Loucy (cell line): ENCODE results near the gene TOGARAM2.

ENCODE experiments used
- H2AFZ ChIP-seq: fragments of 200-600 bp; sonication (generic); 2 replicates; pipeline ENCODE4 v1.6.0; 2016; ENCODE audit warnings: antibody characterized with exemption, mild to moderate bottlenecking, low read length, moderate library complexity
- H3F3A ChIP-seq: fragments of 200-600 bp; 2 replicates; pipeline ENCODE4 v1.6.0; 2016; ENCODE audit warnings: antibody characterized with exemption, low read depth, mild to moderate bottlenecking
- H3K27me3 ChIP-seq: fragments of 200-600 bp; sonication (generic); 2 replicates; pipeline ENCODE4 v1.6.1; 2014; ENCODE audit warnings: low read length, mild to moderate bottlenecking; ENCODE audit not compliant: insufficient read depth, poor library complexity, severe bottlenecking
- H3K36me3 ChIP-seq: fragments of 200-600 bp; sonication (generic); 2 replicates; pipeline ENCODE4 v1.6.1; 2016; ENCODE audit warnings: low read length; ENCODE audit not compliant: insufficient read depth
- H3K4me1 ChIP-seq: fragments of 200-600 bp; sonication (generic); 2 replicates; pipeline ENCODE4 v1.5.1; 2014; ENCODE audit warnings: low read length, mild to moderate bottlenecking; ENCODE audit not compliant: insufficient read depth, poor library complexity, severe bottlenecking
- H3K4me2 ChIP-seq: fragments of 200-600 bp; sonication (generic); 2 replicates; pipeline ENCODE4 v1.6.0; 2014; ENCODE audit warnings: antibody characterized with exemption, low read length, low read depth, mild to moderate bottlenecking; ENCODE audit not compliant: poor library complexity, severe bottlenecking
- H3K4me3 ChIP-seq: fragments of 200-600 bp; sonication (generic); 2 replicates; pipeline ENCODE4 v1.5.1; 2014; ENCODE audit warnings: low read length, mild to moderate bottlenecking, mixed read lengths; ENCODE audit not compliant: poor library complexity, severe bottlenecking
- H3K79me2 ChIP-seq: fragments of 200-600 bp; sonication (generic); 2 replicates; pipeline ENCODE4 v1.6.1; 2014; ENCODE audit warnings: low read length; ENCODE audit not compliant: insufficient read depth
- H3K9ac ChIP-seq: fragments of 200-600 bp; sonication (generic); 2 replicates; pipeline ENCODE4 v1.6.0; 2014; ENCODE audit warnings: mild to moderate bottlenecking, low read depth, low read length, moderate library complexity; ENCODE audit not compliant: poor library complexity, severe bottlenecking
- H3K9me2 ChIP-seq: fragments of 200-600 bp; sonication (generic); replicated peaks from 2 replicates; pipeline ENCODE4 v1.6.1; 2016; ENCODE audit warnings: low read depth, low read length, mixed read lengths
- H3K9me3 ChIP-seq: fragments of 200-600 bp; sonication (generic); 2 replicates; pipeline ENCODE4 v1.6.1; 2014; ENCODE audit warnings: mild to moderate bottlenecking, antibody characterized with exemption, low read length, low read depth; ENCODE audit not compliant: insufficient read depth
- H4K20me1 ChIP-seq: fragments of 200-600 bp; sonication (generic); 2 replicates; pipeline ENCODE4 v1.6.0; 2014; ENCODE audit warnings: antibody characterized with exemption, low read length, mild to moderate bottlenecking; ENCODE audit not compliant: insufficient read depth, poor library complexity, severe bottlenecking
- CTCF ChIP-seq: fragments of 200-600 bp; sonication (generic); conservative IDR thresholded peaks from 2 replicates; pipeline ENCODE4 v1.5.1; 2014; ENCODE audit warnings: mild to moderate bottlenecking, antibody characterized with exemption, low read length
- EZH2phosphoT487 ChIP-seq: fragments of 200-600 bp; IDR thresholded peaks from 2 replicates; pipeline ENCODE4 v1.6.1; 2018; ENCODE audit warnings: antibody characterized with exemption, mild to moderate bottlenecking, moderate library complexity, borderline replicate concordance

The TOGARAM2 gene

GRCh38 chr2:29063646-29064345, 82.7 kb downstream of the TOGARAM2 start:
- no peaks in the 10 kb centered on the region for H3K9me3 ChIP-seq
- H3K36me3 ChIP-seq = no peaks in the 10 kb centered on the region
- H3K4me3 ChIP-seq = no peak overlapping the region
- H4K20me1 ChIP-seq = no peaks in the 10 kb centered on the region
- H2AFZ ChIP-seq = no peak overlapping the region
- H3K4me2 ChIP-seq = no peak overlapping the region
- H3K9me2 ChIP-seq = no peaks in the 10 kb centered on the region
- no peak overlapping the region for H3K9ac ChIP-seq
- TF ChIP-seq EZH2phosphoT487 = no peak
- no peak for TF ChIP-seq CTCF
- H3K4me1 ChIP-seq = no peaks in the 10 kb centered on the region
- no peaks in the 10 kb centered on the region for H3F3A ChIP-seq
- H3K27me3 ChIP-seq = no peaks in the 10 kb centered on the region
- H3K79me2 ChIP-seq = no peaks in the 10 kb centered on the region

DNA sequence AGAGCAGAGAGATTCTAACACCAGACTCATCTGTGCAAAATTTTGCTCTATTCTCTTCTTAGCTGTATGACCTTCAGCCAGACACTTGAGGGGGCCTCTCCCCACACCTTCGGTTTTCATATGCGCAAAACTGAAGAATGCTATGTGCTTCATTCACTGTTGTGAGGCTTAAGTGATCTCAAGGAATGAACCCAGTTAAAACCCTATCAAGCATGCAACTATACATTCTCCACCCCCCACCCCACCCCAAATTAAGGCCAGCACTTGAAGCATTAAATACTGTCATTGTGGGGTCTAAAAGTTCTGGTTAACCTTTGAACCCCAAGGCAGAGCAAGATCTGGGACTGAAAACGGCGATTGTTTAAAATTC, 83.2 kb downstream of the TOGARAM2 start:
- H3K9me2 ChIP-seq = no peaks in the 10 kb centered on the region
- H3K9ac ChIP-seq = no peak overlapping the region
- H3F3A ChIP-seq = no peaks in the 10 kb centered on the region
- H3K4me1 ChIP-seq = no peaks in the 10 kb centered on the region
- TF ChIP-seq CTCF (no peak), EZH2phosphoT487 (no peak)
- no peaks in the 10 kb centered on the region for H3K79me2 ChIP-seq
- no peak overlapping the region for H3K4me2 ChIP-seq
- no peaks in the 10 kb centered on the region for H3K27me3 ChIP-seq
- no peak overlapping the region for H2AFZ ChIP-seq
- no peaks in the 10 kb centered on the region for H3K9me3 ChIP-seq
- H3K4me3 ChIP-seq = no peak overlapping the region
- no peaks in the 10 kb centered on the region for H4K20me1 ChIP-seq
- H3K36me3 ChIP-seq = no peaks in the 10 kb centered on the region

- Histone ChIP-seq H3K79me2 (no peaks in the 10 kb centered on the region), H3K4me2 (no peak overlapping the region), H3K27me3 (no peaks in the 10 kb centered on the region), H3K36me3 (no peaks in the 10 kb centered on the region), H2AFZ (no peak overlapping the region), H3F3A (no peaks in the 10 kb centered on the region), H3K4me1 (no peaks in the 10 kb centered on the region), H3K9me2 (no peaks in the 10 kb centered on the region), H3K4me3 (no peak overlapping the region), H3K9ac (no peak overlapping the region), H3K9me3 (no peaks in the 10 kb centered on the region), H4K20me1 (no peaks in the 10 kb centered on the region)
- no peak for TF ChIP-seq EZH2phosphoT487
- TF ChIP-seq CTCF = no peak
Observed at GRCh38 chr2:29064746-29065067, 83.6 kb downstream of the TOGARAM2 start.
